HG02884 (cell line): ENCODE data around the gene SPIB.
"Not testable (repeated sequence)": the region's sequence is repeated elsewhere in the genome, so short reads cannot be mapped to it uniquely, and the experiment has no call there.

Source experiments
- ATAC-seq: cut with Tn5 transposase; IDR thresholded peaks from one replicate; pipeline ENCODE4 v1.9.1; 2021; ENCODE audit warnings: mild to moderate bottlenecking, moderate library complexity; ENCODE audit not compliant: unreplicated experiment

The SPIB gene

GRCh38 chr19:50435221-50435620 lies 16.5 kb downstream of the SPIB start:
- ATAC-seq = no peak

- ATAC-seq = no peak
Measured at GRCh38 chr19:50435627-50436026, 16.9 kb downstream of the SPIB start.

DNA sequence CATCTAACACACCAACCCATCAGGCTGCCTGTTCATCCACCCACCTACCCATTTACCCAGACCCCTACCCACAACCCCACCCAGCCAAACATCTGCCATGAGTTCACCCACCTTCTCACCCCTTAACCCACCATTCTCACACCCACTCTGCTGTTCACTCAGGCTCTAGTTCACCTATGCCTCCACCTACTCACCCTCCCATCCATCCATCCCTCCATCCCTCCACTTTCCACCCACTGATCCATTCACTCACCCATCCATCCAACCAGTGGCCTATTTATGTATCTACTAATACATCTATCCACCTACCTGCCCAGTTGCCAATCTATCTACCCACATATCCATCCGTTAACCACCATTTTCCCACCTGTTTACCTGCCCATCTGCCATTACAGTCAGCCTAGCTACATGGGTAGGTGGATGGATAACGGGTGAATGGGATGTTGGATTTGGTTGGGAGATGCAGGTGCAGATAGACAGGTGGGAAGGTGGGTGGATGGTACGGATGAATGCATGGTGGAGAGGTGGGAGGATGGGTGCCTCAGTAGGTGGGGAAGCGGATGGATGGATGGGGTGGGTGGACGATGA lies 19.2 kb downstream of the SPIB start:
- ATAC-seq = no peak

GRCh38 chr19:50439130-50439529 lies 20.4 kb downstream of the SPIB start:
- ATAC-seq = not testable (repeated sequence)

DNA sequence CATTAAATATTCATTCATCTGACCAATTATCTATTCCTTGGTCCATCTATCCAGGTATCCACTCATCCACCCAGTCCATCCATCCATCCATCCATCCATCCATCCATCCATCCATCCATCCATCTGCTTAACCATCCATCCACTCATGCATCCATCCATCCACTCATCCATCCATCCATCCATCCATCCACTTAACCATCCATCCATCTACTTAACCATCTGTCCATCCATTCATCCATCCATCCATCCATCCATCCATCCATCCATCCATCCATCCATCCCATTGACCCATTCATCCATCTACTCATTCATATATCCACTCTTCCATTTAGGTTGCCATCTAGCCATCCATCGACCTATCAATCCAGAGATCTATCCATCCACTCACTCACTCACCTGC lies 25.3 kb downstream of the SPIB start:
- ATAC-seq = no peak

GRCh38 chr19:50447053-50447452 lies 28.3 kb downstream of the SPIB start:
- no peak for ATAC-seq

DNA sequence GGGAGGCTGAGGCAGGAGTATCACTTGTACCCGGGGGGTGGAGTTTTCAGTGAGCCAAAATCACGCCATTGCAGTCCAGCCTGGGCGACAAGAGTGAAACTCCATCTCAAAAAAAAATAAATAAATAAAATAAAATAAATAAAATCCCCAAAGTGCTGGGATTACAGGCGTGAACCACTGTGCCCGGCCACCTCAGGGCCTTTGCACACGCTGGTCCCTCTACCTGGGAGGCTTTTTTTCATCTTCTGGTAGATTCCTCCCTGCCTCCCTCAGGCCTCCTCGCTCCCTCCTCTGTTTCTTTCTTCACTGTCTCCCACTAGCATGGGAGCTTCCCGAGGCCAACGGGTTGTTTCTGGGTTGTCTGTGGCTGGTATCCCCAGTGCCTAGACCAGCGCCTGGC lies 29.0 kb downstream of the SPIB start:
- ATAC-seq = no peak

DNA sequence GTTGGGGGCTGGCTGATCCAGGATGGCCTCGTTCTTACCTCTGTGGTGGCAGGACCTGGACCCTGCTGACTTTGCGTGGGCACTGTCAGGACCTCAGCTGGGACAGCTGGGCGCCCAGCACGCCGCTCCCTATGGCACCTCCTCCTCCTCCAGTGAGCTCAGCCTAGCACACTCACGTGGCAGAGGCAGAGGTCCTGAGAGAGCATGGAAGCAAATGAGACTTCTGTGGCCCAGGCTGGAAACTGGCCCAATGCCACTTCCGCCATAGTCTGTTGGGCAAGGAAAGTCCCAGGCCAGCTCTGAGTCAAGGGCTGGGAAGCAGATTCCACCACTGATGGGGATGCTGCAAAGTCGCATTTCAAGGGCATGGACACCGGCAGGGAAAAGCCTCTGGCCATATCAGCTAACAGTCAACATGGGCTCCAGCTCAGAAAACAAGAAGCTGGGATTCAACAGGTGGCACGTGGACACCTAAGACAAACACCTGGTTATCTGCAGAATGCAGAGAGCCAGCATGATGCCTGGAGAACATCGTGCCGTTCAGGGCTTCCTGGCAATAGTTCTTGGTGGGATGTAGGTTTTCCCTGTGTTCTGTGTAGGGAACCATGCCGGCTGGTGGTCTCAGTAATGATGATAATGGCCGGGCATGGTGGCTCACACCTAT lies 30.6 kb downstream of the SPIB start:
- ATAC-seq = no peak

DNA sequence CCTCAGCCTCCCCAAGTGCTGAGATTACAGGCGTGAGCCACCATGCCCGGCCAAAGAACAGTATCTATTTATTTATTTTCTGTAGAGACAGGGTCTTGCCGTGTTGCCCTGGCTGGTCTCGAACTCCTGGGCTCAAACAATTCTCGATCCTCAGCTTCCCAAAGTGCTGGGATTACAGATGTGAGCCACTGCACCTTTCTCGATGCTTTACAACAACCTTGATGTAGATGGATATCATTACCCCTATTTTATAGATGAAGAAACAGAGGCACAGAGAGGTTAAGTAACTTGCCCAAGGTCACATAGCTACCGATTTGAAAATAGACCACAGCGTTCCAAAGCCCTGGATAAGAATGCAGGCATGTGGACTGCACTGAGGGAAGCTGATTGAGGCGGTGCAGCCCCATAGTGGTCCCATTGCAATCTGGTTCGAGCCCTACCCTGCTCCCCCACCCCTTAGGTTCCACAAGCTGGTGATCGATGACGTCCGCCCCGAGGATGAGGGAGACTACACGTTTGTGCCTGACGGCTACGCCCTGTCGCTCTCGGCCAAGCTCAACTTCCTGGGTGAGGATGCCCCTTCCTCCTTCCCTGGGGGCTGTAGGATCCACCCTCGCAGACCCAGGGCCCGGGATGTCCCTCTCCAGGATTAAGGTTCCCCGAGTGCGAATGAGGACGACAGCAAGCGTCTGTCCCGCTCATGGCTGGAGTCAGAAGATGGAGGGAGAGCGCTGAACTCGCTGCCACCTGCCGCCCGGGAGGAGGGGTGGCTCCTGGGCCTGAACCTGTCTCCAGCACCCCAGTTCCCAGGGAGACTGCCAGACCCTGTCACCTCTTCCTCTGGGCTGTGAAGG lies 31.9 kb downstream of the SPIB start:
- ATAC-seq = no peak

DNA sequence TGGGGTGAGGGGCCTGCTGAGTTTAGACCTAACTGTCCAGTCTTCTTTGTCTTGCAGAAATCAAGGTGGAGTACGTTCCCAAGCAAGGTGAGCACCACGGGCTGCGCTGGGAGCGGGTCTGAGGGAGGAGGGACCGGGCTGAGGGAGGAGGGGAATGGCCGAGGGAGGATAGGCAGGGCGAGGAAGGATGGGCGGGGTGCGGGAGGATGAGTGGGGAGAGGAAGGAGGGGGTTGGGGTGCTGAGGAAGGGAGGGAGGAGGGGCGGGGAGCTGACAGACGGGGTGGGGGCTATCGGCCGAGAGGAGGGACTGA lies 32.4 kb downstream of the SPIB start:
- no peak for ATAC-seq

DNA sequence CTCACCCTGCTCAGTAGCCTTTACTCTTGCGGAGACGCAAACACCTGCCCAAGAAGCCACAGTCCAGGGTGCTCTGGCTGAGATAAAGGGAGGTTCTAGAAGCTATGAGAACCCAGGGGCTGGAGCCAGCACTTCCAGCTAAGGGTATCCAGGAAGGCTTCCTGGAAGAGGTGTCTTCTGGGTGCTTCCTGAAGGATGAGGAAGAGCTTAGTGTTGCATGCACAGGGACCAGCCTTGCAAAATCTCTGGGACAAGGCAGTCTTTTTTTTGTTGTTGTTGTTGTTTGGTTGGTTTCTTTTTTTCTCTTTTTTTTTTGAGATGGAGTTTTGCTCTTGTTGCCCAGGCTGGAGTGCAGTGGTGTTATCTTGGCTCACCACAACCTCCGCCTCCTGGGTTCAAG lies 34.5 kb downstream of the SPIB start:
- no peak for ATAC-seq

- ATAC-seq = no peak
Measured at GRCh38 chr19:50455992-50456391, 37.3 kb downstream of the SPIB start.

DNA sequence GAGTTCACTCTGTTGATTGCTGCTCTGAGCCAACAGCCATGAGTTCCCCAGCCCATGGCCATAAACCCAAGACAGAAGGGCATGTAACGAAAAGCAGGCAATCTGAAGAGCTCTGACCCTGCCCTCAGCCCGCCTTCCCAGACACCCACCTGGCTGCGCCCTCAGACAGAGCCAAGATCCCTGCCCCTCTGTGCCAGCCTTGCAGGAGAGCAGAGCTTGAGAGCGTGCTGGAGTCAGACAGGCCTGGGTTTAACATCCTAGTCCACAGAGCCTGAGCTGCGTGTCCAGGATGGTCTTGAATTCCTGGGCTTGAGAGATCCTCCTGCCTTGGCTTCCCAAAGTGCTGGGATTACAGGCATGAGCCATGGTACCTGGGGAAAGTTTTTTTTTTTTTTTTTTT lies 38.6 kb downstream of the SPIB start:
- ATAC-seq = no peak

DNA sequence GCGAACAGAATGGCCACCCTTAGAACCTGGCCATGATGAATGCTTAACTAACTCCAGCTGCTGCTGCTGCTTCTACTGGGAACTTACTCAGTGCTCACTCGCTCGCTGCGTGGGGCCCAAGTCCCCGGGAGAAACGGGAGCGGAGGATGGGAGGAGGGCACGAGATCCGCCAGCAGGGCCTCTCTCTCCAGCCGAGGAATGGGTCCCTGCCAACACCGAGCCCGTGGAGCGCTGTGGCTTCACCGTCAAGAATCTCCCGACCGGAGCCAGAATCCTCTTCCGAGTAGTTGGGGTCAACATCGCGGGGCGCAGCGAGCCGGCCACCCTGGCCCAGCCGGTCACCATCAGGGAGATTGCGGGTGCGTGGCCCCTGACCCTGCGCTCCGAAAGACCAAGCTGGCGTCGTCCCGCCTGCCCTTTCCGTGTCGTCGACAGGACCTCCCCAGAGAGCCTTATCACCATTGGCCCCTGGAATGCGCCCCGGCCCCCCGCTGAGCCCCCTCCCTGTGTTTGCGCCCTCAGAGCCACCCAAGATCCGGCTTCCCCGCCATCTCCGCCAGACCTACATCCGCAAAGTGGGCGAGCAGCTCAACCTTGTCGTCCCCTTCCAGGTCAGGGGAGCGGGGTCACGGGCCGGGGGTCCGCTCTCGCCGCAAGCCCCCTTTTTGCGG lies 39.8 kb downstream of the SPIB start:
- ATAC-seq = no peak

DNA sequence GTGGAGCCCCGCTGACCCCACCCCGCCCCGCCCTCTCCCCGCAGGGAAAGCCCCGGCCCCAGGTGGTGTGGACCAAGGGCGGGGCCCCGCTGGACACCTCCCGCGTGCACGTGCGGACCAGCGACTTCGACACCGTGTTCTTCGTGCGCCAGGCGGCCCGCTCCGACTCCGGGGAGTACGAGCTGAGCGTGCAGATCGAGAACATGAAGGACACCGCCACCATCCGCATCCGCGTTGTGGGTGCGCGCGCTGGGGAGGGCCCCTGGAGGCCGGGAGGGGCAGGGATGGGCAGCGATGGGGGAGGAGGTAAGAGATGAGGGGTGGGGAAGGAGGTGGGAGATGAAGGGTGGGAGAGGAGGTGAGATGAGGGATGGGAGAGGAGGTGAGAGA lies 40.3 kb downstream of the SPIB start:
- no peak for ATAC-seq

- no peak for ATAC-seq
Measured at GRCh38 chr19:50459638-50460037, 40.9 kb downstream of the SPIB start.

DNA sequence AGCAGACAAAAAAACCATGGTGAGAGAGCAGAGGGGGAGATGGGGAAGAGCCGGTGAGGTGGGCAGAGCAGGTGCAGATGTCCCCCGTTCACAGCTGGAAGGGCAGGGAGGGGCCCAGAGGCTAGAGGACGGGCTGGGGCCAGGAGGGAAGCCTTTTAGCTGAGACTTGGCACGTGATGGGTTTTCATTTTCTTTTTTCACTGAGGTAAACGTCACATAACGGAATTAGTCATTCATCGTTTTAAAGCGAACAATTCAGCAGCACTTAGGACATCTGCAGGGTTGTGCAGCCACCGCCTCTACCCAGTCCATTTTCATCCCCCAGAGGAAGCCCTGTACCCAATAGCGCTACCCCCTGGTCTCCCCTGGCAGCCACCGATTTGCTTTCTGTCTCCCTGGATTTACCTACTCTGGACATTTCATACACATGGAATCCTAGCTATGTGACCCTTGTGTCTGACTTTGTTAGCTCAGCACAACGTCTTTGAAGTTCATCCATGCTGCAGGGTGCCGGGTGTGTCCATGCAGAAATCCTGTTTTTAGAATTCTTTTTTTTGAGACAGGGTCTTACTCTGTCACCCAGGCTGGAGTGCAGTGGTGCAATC lies 41.5 kb downstream of the SPIB start:
- ATAC-seq = no peak

- ATAC-seq = no peak
Measured at GRCh38 chr19:50461066-50461875, 42.5 kb downstream of the SPIB start.

- ATAC-seq = no peak
Measured at GRCh38 chr19:50462970-50463369, 44.2 kb downstream of the SPIB start.

DNA sequence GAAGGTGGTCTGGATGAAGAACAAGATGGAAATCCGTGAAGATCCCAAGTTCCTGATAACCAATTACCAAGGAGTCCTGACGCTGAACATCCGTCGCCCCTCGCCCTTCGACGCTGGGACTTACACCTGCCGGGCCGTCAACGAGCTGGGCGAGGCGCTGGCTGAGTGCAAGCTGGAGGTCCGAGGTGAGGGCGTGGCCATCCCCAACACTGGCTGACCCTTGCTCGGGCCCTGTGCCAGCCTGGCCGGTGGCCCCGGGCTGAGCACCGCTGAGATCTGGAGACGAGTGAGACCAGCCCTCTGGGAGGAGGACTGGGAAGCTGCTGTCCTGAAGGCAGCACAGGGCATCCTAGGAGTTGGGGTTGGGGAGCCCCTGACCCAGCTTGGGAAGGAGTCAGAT lies 45.6 kb downstream of the SPIB start:
- no peak for ATAC-seq

GRCh38 chr19:50465000-50465399 lies 46.3 kb downstream of the SPIB start:
- no peak for ATAC-seq
